HUES64 (cell line): ENCODE measurements around the gene FAM240A.
"Not testable (repeated sequence)": the region's sequence is repeated elsewhere in the genome, so short reads cannot be mapped to it uniquely, and the experiment has no call there.

Experiments used
- H3K27ac ChIP-seq: 2 replicates; pipeline ENCODE4 v1.7.0; 2013; ENCODE audit warnings: low read depth, low read length, inconsistent platforms
- H3K27me3 ChIP-seq: 2 replicates; pipeline ENCODE4 v1.6.1; 2013; ENCODE audit warnings: mild to moderate bottlenecking, low read length; ENCODE audit not compliant: insufficient read depth
- H3K36me3 ChIP-seq: 2 replicates; pipeline ENCODE4 v1.6.1; 2013; ENCODE audit warnings: mild to moderate bottlenecking, low read length; ENCODE audit not compliant: insufficient read depth
- H3K4me1 ChIP-seq: 2 replicates; pipeline ENCODE4 v1.6.1; 2013; ENCODE audit warnings: mild to moderate bottlenecking, low read length, moderate library complexity; ENCODE audit not compliant: insufficient read depth
- H3K4me3 ChIP-seq: 2 replicates; pipeline ENCODE4 v1.5.1; 2013; ENCODE audit warnings: mild to moderate bottlenecking, low read length, moderate library complexity
- H3K9ac ChIP-seq: 2 replicates; pipeline ENCODE4 v1.6.1; 2013; ENCODE audit warnings: mild to moderate bottlenecking, low read depth, low read length
- H3K9me3 ChIP-seq: 2 replicates; pipeline ENCODE4 v1.6.1; 2013; ENCODE audit warnings: low read depth, low read length; ENCODE audit not compliant: insufficient read depth
- WGBS: fragments of 150-250, 120-280 bp; methylation state at CpG from one replicate; pipeline ENCODE4 v1.1.7; 2013; ENCODE audit warnings: missing lambda C conversion rate; 5-methylcytosine and 5-hydroxymethylcytosine counted together

FAM240A gene

GRCh38 chr3:46587268-46587667 lies 25.1 kb upstream of the FAM240A start:
- 76% methylated on average over 3 of the region's 3 CpGs for WGBS
- Histone ChIP-seq H3K36me3 (peaks cover 33% of the 10 kb centered on the region), H3K9me3 (peaks cover 10% of the 10 kb centered on the region; the same call in 1 of the 2 replicates)
- not testable (repeated sequence) for H3K27me3 ChIP-seq, H3K9ac ChIP-seq, H3K4me1 ChIP-seq, H3K4me3 ChIP-seq, H3K27ac ChIP-seq

GRCh38 chr3:46593274-46593862 lies 19.0 kb upstream of the FAM240A start:
- Histone ChIP-seq H3K9ac (no peak overlapping the region), H3K36me3 (no peaks in the 10 kb centered on the region), H3K4me3 (no peak overlapping the region), H3K27me3 (no peaks in the 10 kb centered on the region), H3K4me1 (no peaks in the 10 kb centered on the region; the same call in 1 of the 2 replicates), H3K27ac (no peak overlapping the region), H3K9me3 (peaks cover 10% of the 10 kb centered on the region; the same call in 1 of the 2 replicates)
- WGBS: 86% methylated on average over 12 of the region's 14 CpGs

- no peak overlapping the region for H3K27ac ChIP-seq
- no peaks in the 10 kb centered on the region for H3K36me3 ChIP-seq
- peaks cover 6% of the 10 kb centered on the region; the same call in 1 of the 2 replicates for H3K4me1 ChIP-seq
- H3K9me3 ChIP-seq: peaks cover 10% of the 10 kb centered on the region; the same call in 1 of the 2 replicates
- H3K4me3 ChIP-seq: no peak overlapping the region
- H3K27me3 ChIP-seq: no peaks in the 10 kb centered on the region
- H3K9ac ChIP-seq: no peak overlapping the region
These were observed 18.3 kb upstream of the FAM240A start for GRCh38 chr3:46593979-46594378.

- peaks cover 13% of the 10 kb centered on the region for H3K4me1 ChIP-seq
- no peaks in the 10 kb centered on the region for H3K27me3 ChIP-seq
- no peak overlapping the region for H3K4me3 ChIP-seq
- no peak overlapping the region for H3K27ac ChIP-seq
- 91% methylated on average over 4 of the region's 4 CpGs for WGBS
- H3K9me3 ChIP-seq: peaks cover 10% of the 10 kb centered on the region; the same call in 1 of the 2 replicates
- H3K36me3 ChIP-seq: no peaks in the 10 kb centered on the region
- H3K9ac ChIP-seq: no peak overlapping the region
These were observed 17.6 kb upstream of the FAM240A start for GRCh38 chr3:46594723-46595122.

GRCh38 chr3:46595819-46596314 lies 16.5 kb upstream of the FAM240A start:
- WGBS: 71% methylated on average over 8 of the region's 8 CpGs
- peaks cover 4% of the 10 kb centered on the region; the same call in 1 of the 2 replicates for H3K9me3 ChIP-seq
- H3K4me3 ChIP-seq: no peak overlapping the region
- H3K9ac ChIP-seq: no peak overlapping the region
- no peak overlapping the region for H3K27ac ChIP-seq
- H3K4me1 ChIP-seq: peaks cover 17% of the 10 kb centered on the region
- no peaks in the 10 kb centered on the region for H3K27me3 ChIP-seq
- no peaks in the 10 kb centered on the region for H3K36me3 ChIP-seq

GRCh38 chr3:46599590-46599989 lies 12.7 kb upstream of the FAM240A start:
- Histone ChIP-seq H3K27me3 (no peaks in the 10 kb centered on the region), H3K9ac (peak overlapping the region; percentile 37; the same call in 1 of the 2 replicates), H3K4me3 (no peak overlapping the region), H3K9me3 (no peaks in the 10 kb centered on the region), H3K27ac (peak overlapping the region; percentile 93; the same call in 1 of the 2 replicates), H3K4me1 (peaks cover 32% of the 10 kb centered on the region), H3K36me3 (no peaks in the 10 kb centered on the region)
- WGBS: 41% methylated on average over 5 of the region's 5 CpGs

GRCh38 chr3:46603446-46604046 lies 8.8 kb upstream of the FAM240A start:
- peaks cover 35% of the 10 kb centered on the region for H3K4me1 ChIP-seq
- no peaks in the 10 kb centered on the region for H3K9me3 ChIP-seq
- no peaks in the 10 kb centered on the region for H3K36me3 ChIP-seq
- no peak overlapping the region for H3K9ac ChIP-seq
- no peak overlapping the region for H3K4me3 ChIP-seq
- 42% methylated on average over 1 of the region's 1 CpG for whole genome bisulfite sequencing
- H3K27ac ChIP-seq: no peak overlapping the region
- H3K27me3 ChIP-seq: no peaks in the 10 kb centered on the region

GRCh38 chr3:46604127-46604526 lies 8.2 kb upstream of the FAM240A start:
- Histone ChIP-seq H3K4me3 (no peak overlapping the region), H3K4me1 (peaks cover 33% of the 10 kb centered on the region), H3K9me3 (no peaks in the 10 kb centered on the region), H3K27me3 (no peaks in the 10 kb centered on the region), H3K27ac (no peak overlapping the region), H3K9ac (no peak overlapping the region), H3K36me3 (no peaks in the 10 kb centered on the region)
- WGBS: 81% methylated on average over 2 of the region's 2 CpGs

GRCh38 chr3:46607603-46608028 lies 4.7 kb upstream of the FAM240A start:
- Histone ChIP-seq H3K9ac (no peak overlapping the region), H3K4me1 (peaks cover 37% of the 10 kb centered on the region)
- WGBS: 60% methylated on average over 6 of the region's 6 CpGs

GRCh38 chr3:46609212-46609721 lies 3.1 kb upstream of the FAM240A start:
- 81% methylated on average over 5 of the region's 5 CpGs for WGBS

More at GRCh38 chr3:46607603-46608028, 4.7 kb upstream of the FAM240A start:
- H3K27me3 ChIP-seq: no peaks in the 10 kb centered on the region
- no peak overlapping the region for H3K27ac ChIP-seq
- no peak overlapping the region for H3K4me3 ChIP-seq
- no peaks in the 10 kb centered on the region for H3K36me3 ChIP-seq
- no peaks in the 10 kb centered on the region for H3K9me3 ChIP-seq

GRCh38 chr3:46609944-46610722 lies 2.2 kb upstream of the FAM240A start:
- WGBS: 90% methylated on average over 11 of the region's 12 CpGs

More at GRCh38 chr3:46609212-46609721, 3.1 kb upstream of the FAM240A start:
- Histone ChIP-seq H3K9ac (no peak overlapping the region), H3K4me1 (peaks cover 27% of the 10 kb centered on the region), H3K9me3 (no peaks in the 10 kb centered on the region), H3K27ac (no peak overlapping the region), H3K27me3 (no peaks in the 10 kb centered on the region), H3K36me3 (no peaks in the 10 kb centered on the region), H3K4me3 (no peak overlapping the region)

More at GRCh38 chr3:46609944-46610722, 2.2 kb upstream of the FAM240A start:
- peaks cover 18% of the 10 kb centered on the region for H3K4me1 ChIP-seq
- no peak overlapping the region for H3K4me3 ChIP-seq
- H3K9me3 ChIP-seq: no peaks in the 10 kb centered on the region
- H3K36me3 ChIP-seq: no peaks in the 10 kb centered on the region
- H3K9ac ChIP-seq: no peak overlapping the region
- H3K27ac ChIP-seq: no peak overlapping the region
- no peaks in the 10 kb centered on the region for H3K27me3 ChIP-seq
